Neural cell (in vitro differentiated cells): Measurements from ENCODE around the gene KRTAP10-10. TPM values are rescaled to one million over a fixed set of nuclear protein-coding genes. Genes with fewer than 3 reads are reported as not detected.
"Not testable (repeated sequence)": the region's sequence is repeated elsewhere in the genome, so short reads cannot be mapped to it uniquely, and the experiment has no call there.

Source experiments
- H2AFZ ChIP-seq: fragments of 200-600, 300-800 bp; sonication (generic), shearing (Covaris generic); 2 replicates; pipeline ENCODE4 v1.6.0; 2014; ENCODE audit warnings: low read depth, mild to moderate bottlenecking, antibody characterized with exemption, low read length, moderate library complexity
- H3F3A ChIP-seq: fragments of 200-600 bp; shearing (Covaris generic); 2 replicates; pipeline ENCODE4 v1.6.1; 2016; ENCODE audit warnings: mild to moderate bottlenecking, moderate library complexity, mixed read lengths, antibody characterized with exemption, low read length; ENCODE audit not compliant: insufficient read depth, poor library complexity, severe bottlenecking
- H3K27ac ChIP-seq: fragments of 200-600, 300-800 bp; sonication (generic), shearing (Covaris generic); 2 replicates; pipeline ENCODE4 v1.5.1; 2014; ENCODE audit warnings: mild to moderate bottlenecking, low read length, moderate library complexity
- H3K27me3 ChIP-seq: fragments of 300-800, 200-600 bp; sonication (generic), shearing (Covaris generic); 2 replicates; pipeline ENCODE4 v1.6.0; 2014; ENCODE audit warnings: mild to moderate bottlenecking, low read depth, low read length, moderate library complexity; ENCODE audit not compliant: insufficient read depth
- H3K36me3 ChIP-seq: fragments of 300-800, 200-600 bp; sonication (generic), shearing (Covaris generic); 2 replicates; pipeline ENCODE4 v1.5.1; 2014; ENCODE audit warnings: mild to moderate bottlenecking, antibody characterized with exemption, low read length, moderate library complexity; ENCODE audit not compliant: insufficient read depth
- H3K4me2 ChIP-seq: fragments of 300-800, 200-600 bp; sonication (generic), shearing (Covaris generic); 2 replicates; pipeline ENCODE4 v1.6.0; 2014; ENCODE audit warnings: mild to moderate bottlenecking, low read length
- H3K4me3 ChIP-seq: fragments of 300-800, 200-600 bp; sonication (generic), shearing (Covaris generic); 2 replicates; pipeline ENCODE4 v1.5.1; 2014; ENCODE audit warnings: mild to moderate bottlenecking, low read length, moderate library complexity
- H3K79me2 ChIP-seq: fragments of 200-600 bp; shearing (Covaris generic); replicated peaks from 2 replicates; pipeline ENCODE4 v1.6.0; 2014; ENCODE audit warnings: mild to moderate bottlenecking, low read length, moderate library complexity; ENCODE audit not compliant: insufficient read depth
- H3K9ac ChIP-seq: fragments of 300-800, 200-600 bp; sonication (generic), shearing (Covaris generic); 2 replicates; pipeline ENCODE4 v1.6.1; 2016; ENCODE audit warnings: mild to moderate bottlenecking, low read length, mixed read lengths
- H3K9me2 ChIP-seq: fragments of 200-600 bp; shearing (Covaris generic); 2 replicates; pipeline ENCODE4 v1.6.1; 2016; ENCODE audit warnings: mild to moderate bottlenecking, low read length, mixed read lengths; ENCODE audit not compliant: insufficient read depth
- H3K9me3 ChIP-seq: fragments of 200-600, 300-800 bp; sonication (generic), shearing (Covaris generic); 2 replicates; pipeline ENCODE4 v1.6.1; 2016; ENCODE audit warnings: mild to moderate bottlenecking, mixed run types, low read length, moderate library complexity, mixed read lengths
- H4K20me1 ChIP-seq: fragments of 200-600 bp; shearing (Covaris generic); 2 replicates; pipeline ENCODE4 v1.6.1; 2016; ENCODE audit warnings: mild to moderate bottlenecking, mixed run types; ENCODE audit not compliant: insufficient read depth
- CTCF ChIP-seq: fragments of 450-650 bp; IDR thresholded peaks from 2 replicates; pipeline ENCODE4 v1.5.1; 2014; ENCODE audit warnings: antibody characterized with exemption, mild to moderate bottlenecking, moderate library complexity; ENCODE audit not compliant: poor library complexity, severe bottlenecking
- EP300 ChIP-seq: fragments of 450-650 bp; conservative IDR thresholded peaks from 2 replicates; pipeline ENCODE4 v1.6.1; 2014; ENCODE audit warnings: antibody characterized with exemption, mild to moderate bottlenecking, moderate library complexity; ENCODE audit not compliant: poor library complexity, severe bottlenecking
- EZH2 ChIP-seq: fragments of 200-600, 300-800 bp; shearing (Covaris generic), sonication (generic); IDR thresholded peaks from 2 replicates; pipeline ENCODE4 v1.6.1; 2014; ENCODE audit warnings: antibody characterized with exemption, low read length, borderline replicate concordance, mild to moderate bottlenecking; ENCODE audit not compliant: insufficient read depth, poor library complexity, severe bottlenecking
- MXI1 ChIP-seq: fragments of 450-650 bp; conservative IDR thresholded peaks from 2 replicates; pipeline ENCODE4 v1.6.1; 2014; ENCODE audit warnings: antibody characterized with exemption, mild to moderate bottlenecking; ENCODE audit not compliant: poor library complexity, severe bottlenecking
- POLR2AphosphoS5 ChIP-seq: IDR thresholded peaks from 2 replicates; pipeline ENCODE4 v1.6.1; 2012
- RAD21 ChIP-seq: fragments of 450-650 bp; conservative IDR thresholded peaks from 2 replicates; pipeline ENCODE4 v1.6.1; 2014; ENCODE audit warnings: antibody characterized with exemption, mild to moderate bottlenecking, moderate library complexity
- SMC3 ChIP-seq: fragments of 450-650 bp; conservative IDR thresholded peaks from 2 replicates; pipeline ENCODE4 v1.6.1; 2014; ENCODE audit warnings: antibody characterized with exemption, mild to moderate bottlenecking, moderate library complexity; ENCODE audit not compliant: poor library complexity
- TAF1 ChIP-seq: IDR thresholded peaks from 2 replicates; pipeline ENCODE4 v1.6.1; 2012; ENCODE audit warnings: low read depth
- polyA plus RNA-seq: library from polyadenylated mRNA; depleted of rRNA; stranded (reverse); fragments of >200 nt; gene quantifications from 2 replicates; pipeline ENCODE4 v1.2.3, GENCODE V29; 2014
- TF ChIP-seq, protein P1 (sequence below): IDR thresholded peaks from 2 replicates; pipeline ENCODE4 v1.6.1; 2012; ENCODE audit warnings: borderline replicate concordance

KRTAP10-10 gene
- polyA plus RNA-seq, 1 donor from 2014 or later: not detected

DNA sequence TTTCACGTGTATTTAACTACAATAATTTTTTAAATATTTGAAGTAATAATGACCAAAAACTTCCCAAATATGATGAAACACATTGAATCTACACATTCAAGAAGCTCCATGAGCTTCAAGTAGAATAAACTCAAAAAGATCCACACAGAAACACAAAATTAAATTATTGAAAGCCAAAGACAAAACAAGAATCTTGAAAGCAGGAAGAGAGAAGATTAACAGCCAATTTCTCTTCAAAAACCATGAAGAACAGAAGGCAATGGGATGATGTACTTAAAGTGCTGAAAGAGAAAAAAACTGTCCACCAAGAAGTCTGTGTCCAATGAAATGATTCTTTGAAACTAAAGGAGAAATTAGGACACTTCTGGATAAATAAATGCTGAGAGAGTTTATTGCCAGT, 5.1 kb upstream of the KRTAP10-10 start:
- Histone ChIP-seq H3K9me2 (no peaks in the 10 kb centered on the region), H3K27ac (no peak overlapping the region), H3K79me2 (no peaks in the 10 kb centered on the region), H3K36me3 (no peaks in the 10 kb centered on the region), H2AFZ (no peak overlapping the region), H3K9me3 (peaks cover 4% of the 10 kb centered on the region), H3K9ac (no peak overlapping the region), H3K4me2 (no peak overlapping the region), H3K27me3 (no peaks in the 10 kb centered on the region), H3K4me3 (no peak overlapping the region), H3F3A (no peaks in the 10 kb centered on the region), H4K20me1 (no peaks in the 10 kb centered on the region)
- TF ChIP-seq POLR2AphosphoS5 (no peak), EZH2 (no peak), RAD21 (no peak), CTCF (no peak), SMC3 (no peak), EP300 (no peak), MXI1 (no peak)
- TF ChIP-seq, protein P1, sequence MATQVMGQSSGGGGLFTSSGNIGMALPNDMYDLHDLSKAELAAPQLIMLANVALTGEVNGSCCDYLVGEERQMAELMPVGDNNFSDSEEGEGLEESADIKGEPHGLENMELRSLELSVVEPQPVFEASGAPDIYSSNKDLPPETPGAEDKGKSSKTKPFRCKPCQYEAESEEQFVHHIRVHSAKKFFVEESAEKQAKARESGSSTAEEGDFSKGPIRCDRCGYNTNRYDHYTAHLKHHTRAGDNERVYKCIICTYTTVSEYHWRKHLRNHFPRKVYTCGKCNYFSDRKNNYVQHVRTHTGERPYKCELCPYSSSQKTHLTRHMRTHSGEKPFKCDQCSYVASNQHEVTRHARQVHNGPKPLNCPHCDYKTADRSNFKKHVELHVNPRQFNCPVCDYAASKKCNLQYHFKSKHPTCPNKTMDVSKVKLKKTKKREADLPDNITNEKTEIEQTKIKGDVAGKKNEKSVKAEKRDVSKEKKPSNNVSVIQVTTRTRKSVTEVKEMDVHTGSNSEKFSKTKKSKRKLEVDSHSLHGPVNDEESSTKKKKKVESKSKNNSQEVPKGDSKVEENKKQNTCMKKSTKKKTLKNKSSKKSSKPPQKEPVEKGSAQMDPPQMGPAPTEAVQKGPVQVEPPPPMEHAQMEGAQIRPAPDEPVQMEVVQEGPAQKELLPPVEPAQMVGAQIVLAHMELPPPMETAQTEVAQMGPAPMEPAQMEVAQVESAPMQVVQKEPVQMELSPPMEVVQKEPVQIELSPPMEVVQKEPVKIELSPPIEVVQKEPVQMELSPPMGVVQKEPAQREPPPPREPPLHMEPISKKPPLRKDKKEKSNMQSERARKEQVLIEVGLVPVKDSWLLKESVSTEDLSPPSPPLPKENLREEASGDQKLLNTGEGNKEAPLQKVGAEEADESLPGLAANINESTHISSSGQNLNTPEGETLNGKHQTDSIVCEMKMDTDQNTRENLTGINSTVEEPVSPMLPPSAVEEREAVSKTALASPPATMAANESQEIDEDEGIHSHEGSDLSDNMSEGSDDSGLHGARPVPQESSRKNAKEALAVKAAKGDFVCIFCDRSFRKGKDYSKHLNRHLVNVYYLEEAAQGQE: no peak

- Histone ChIP-seq H3K9me2 (no peaks in the 10 kb centered on the region), H3K27ac (no peak overlapping the region), H3F3A (no peaks in the 10 kb centered on the region), H3K36me3 (no peaks in the 10 kb centered on the region), H3K4me3 (no peak overlapping the region), H3K9me3 (peaks cover 7% of the 10 kb centered on the region), H4K20me1 (no peaks in the 10 kb centered on the region), H3K4me2 (no peak overlapping the region), H3K27me3 (no peaks in the 10 kb centered on the region), H2AFZ (no peak overlapping the region), H3K9ac (no peak overlapping the region), H3K79me2 (no peaks in the 10 kb centered on the region)
- TF ChIP-seq TAF1 (no peak), EP300 (no peak), CTCF (no peak), SMC3 (no peak), RAD21 (no peak), MXI1 (no peak), EZH2 (no peak), POLR2AphosphoS5 (no peak)
- TF ChIP-seq, protein P1: no peak
These were observed 743 bp upstream of the KRTAP10-10 start for GRCh38 chr21:44636209-44637017.

DNA sequence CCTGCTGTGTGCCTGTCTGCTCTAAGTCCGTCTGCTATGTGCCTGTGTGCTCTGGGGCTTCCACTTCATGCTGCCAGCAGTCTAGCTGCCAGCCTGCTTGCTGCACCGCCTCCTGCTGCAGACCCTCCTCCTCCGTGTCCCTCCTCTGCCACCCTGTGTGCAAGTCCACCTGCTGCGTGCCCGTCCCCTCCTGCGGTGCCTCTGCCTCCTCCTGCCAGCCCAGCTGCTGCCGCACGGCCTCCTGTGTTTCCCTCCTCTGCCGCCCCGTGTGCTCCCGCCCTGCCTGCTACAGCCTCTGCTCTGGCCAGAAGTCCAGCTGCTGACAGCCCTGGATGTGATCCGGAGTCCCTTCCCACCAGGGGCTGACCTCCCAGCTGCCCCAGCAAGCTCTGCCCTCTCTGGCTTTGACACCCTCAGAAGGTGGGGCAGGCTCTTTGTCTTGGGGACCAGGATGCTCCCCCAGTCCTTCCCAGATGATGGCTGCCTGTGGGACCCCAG, 744 bp downstream of the KRTAP10-10 start:
- H3K4me2 ChIP-seq, H3K9me2 ChIP-seq, H3K9ac ChIP-seq, H2AFZ ChIP-seq, H3K9me3 ChIP-seq, H3K27ac ChIP-seq, H3K27me3 ChIP-seq, H3F3A ChIP-seq, H3K36me3 ChIP-seq, H3K79me2 ChIP-seq, H3K4me3 ChIP-seq, H4K20me1 ChIP-seq: not testable (repeated sequence)
